A549 (cell line): ENCODE data around the gene TMEM37.

ENCODE experiments used
- CHD2 ChIP-seq: fragments of 150-350 bp; IDR thresholded peaks from 2 replicates; pipeline ENCODE4 v1.6.1; 2014; ENCODE audit warnings: low read length; ENCODE audit not compliant: partially characterized antibody
- EHMT2 ChIP-seq: fragments of 200-600 bp; sonication (generic); IDR thresholded peaks from 2 replicates; pipeline ENCODE4 v1.6.1; 2016; ENCODE audit warnings: antibody characterized with exemption, low read depth, mild to moderate bottlenecking, moderate library complexity
- NPAS2 ChIP-seq: fragments of 250-450 bp; sonication (Bioruptor Pico); IDR thresholded peaks from 2 replicates; pipeline ENCODE4 v1.8.0; 2022; ENCODE audit warnings: mild to moderate bottlenecking, moderate library complexity, borderline replicate concordance
- TF ChIP-seq, protein P1 (sequence below): IDR thresholded peaks from 2 replicates; pipeline ENCODE4 v1.6.1; 2012
- TF ChIP-seq, protein P2 (sequence below): fragments of >200 bp; sonication (Bioruptor Twin); formaldehyde crosslinking; IDR thresholded peaks from 3 replicates; pipeline ENCODE4 v1.5.1; 2016

DNA sequence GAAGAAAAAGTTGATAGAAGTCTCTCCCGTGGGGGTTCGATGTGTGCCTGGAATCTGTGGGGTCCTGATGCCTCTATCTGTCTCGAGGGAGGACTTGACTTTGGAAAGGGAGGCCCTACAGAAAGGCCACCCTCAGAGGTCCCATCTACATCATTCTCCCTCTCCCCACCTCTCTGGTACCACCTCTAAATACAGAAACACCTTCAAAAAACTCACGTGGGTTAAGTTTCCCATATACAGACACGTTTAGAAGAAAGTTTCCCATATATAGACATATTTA, 5.3 kb upstream of the TMEM37 start:
- TF ChIP-seq, protein P1, sequence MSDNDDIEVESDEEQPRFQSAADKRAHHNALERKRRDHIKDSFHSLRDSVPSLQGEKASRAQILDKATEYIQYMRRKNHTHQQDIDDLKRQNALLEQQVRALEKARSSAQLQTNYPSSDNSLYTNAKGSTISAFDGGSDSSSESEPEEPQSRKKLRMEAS = no peak
- TF ChIP-seq CHD2 (no peak), NPAS2 (CRISPR knock-in tag) (no peak), EHMT2 (no peak)
- TF ChIP-seq, protein P2, sequence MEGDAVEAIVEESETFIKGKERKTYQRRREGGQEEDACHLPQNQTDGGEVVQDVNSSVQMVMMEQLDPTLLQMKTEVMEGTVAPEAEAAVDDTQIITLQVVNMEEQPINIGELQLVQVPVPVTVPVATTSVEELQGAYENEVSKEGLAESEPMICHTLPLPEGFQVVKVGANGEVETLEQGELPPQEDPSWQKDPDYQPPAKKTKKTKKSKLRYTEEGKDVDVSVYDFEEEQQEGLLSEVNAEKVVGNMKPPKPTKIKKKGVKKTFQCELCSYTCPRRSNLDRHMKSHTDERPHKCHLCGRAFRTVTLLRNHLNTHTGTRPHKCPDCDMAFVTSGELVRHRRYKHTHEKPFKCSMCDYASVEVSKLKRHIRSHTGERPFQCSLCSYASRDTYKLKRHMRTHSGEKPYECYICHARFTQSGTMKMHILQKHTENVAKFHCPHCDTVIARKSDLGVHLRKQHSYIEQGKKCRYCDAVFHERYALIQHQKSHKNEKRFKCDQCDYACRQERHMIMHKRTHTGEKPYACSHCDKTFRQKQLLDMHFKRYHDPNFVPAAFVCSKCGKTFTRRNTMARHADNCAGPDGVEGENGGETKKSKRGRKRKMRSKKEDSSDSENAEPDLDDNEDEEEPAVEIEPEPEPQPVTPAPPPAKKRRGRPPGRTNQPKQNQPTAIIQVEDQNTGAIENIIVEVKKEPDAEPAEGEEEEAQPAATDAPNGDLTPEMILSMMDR = no peak
